Heart left ventricle (tissue), 16 donors: ENCODE measurements around the gene ATG9B. TPM values are rescaled to one million over a fixed set of nuclear protein-coding genes. Genes with fewer than 3 reads are reported as not detected.

ENCODE experiments used
- ATAC-seq, 4 donors: fragments of 200-7000 bp; cut with Tn5 transposase; one replicate each; pipeline ENCODE4 v1.9.1; 2020 to 2022; ENCODE audit warnings: moderate library complexity in 4 of 4, mild to moderate bottlenecking in 3 of 4, moderate number of reproducible peaks in 1 of 4
- DNase-seq, 5 donors: peaks; one replicate each; pipeline ENCODE4 v3.0.0-alpha.2; 2020
- H3K27ac ChIP-seq, 12 donors: fragments of 200-600 bp; sonication (generic) in 4 of 12; one replicate each; pipeline versions ENCODE4 v1.5.0 to v1.8.0; 2016 to 2022; ENCODE audit warnings: mild to moderate bottlenecking in 2 of 12
- H3K27me3 ChIP-seq, 9 donors: fragments of 200-600 bp; sonication (generic) in 2 of 9; one replicate each; pipeline versions ENCODE4 v1.5.1 to v1.8.0; 2016 to 2022; ENCODE audit warnings: mild to moderate bottlenecking in 3 of 9
- H3K36me3 ChIP-seq, 9 donors: fragments of 200-600 bp; sonication (generic) in 2 of 9; one replicate each; pipeline versions ENCODE4 v1.5.0 to v1.8.0; 2018 to 2022; ENCODE audit warnings: mild to moderate bottlenecking in 2 of 9
- H3K4me1 ChIP-seq, 12 donors: fragments of 200-600 bp; sonication (generic) in 4 of 12; one replicate each; pipeline versions ENCODE4 v1.5.0 to v1.8.0; 2016 to 2022; ENCODE audit warnings: mild to moderate bottlenecking in 3 of 12
- H3K4me3 ChIP-seq, 12 donors: fragments of 200-600 bp; sonication (generic) in 4 of 12; one replicate each; pipeline versions ENCODE4 v1.5.0 to v1.8.0; 2017 to 2022; ENCODE audit warnings: mild to moderate bottlenecking in 9 of 12, moderate library complexity in 4 of 12
- H3K9me3 ChIP-seq, 12 donors: fragments of 200-600 bp; sonication (generic) in 4 of 12; one replicate each; pipeline versions ENCODE4 v1.5.0 to v1.8.0; 2016 to 2022; ENCODE audit warnings: mild to moderate bottlenecking in 1 of 12
- POLR2A ChIP-seq, 2 donors: fragments of 450-650 bp; IDR thresholded peaks; one replicate each; pipeline ENCODE4 v1.6.1; 2017; ENCODE audit warnings: antibody characterized with exemption in 2 of 2, mild to moderate bottlenecking in 2 of 2, moderate library complexity in 2 of 2
- WGBS, 4 donors: extraction: QIAGEN DNeasy Blood & Tissue Kit in 2 of 4; methylation state at CpG; one replicate each; pipeline versions ENCODE4 v1.1.5 to v1.1.7; 2013 to 2018; 5-methylcytosine and 5-hydroxymethylcytosine counted together
- intact Hi-C, 10 donors: fragments of 100-400 bp; cut with DNase I; formaldehyde crosslinking; loops; one replicate each; pipeline versions ENCODE4 v1.11.1 to v1.14.2; 2022
- polyA plus RNA-seq, 2 donors: library from polyadenylated mRNA; stranded (reverse); fragments of 200-250 nt; gene quantifications; one replicate each; pipeline ENCODE4 v1.2.3, GENCODE V29; 2013
- total RNA-seq, 9 donors: library from RNA; depleted of rRNA in 2 of 9; stranded (reverse); fragments of >200 nt in 2 of 9; fragmentation: NEBNext Ultra II Directional in 3 of 9; extraction: Animal tissue kit (Norgen Biotek cat#: 25700) in 3 of 9; gene quantifications; one replicate each; pipeline versions ENCODE4 v1.1.0 to v1.2.4, GENCODE V29; 2016 to 2023
- TF ChIP-seq, protein P1 (sequence below), 12 donors: fragments of 200-600 bp; sonication (generic) in 4 of 12; IDR thresholded peaks; one replicate each; pipeline versions ENCODE4 v1.5.0 to v1.8.0; 2018 to 2022; ENCODE audit warnings: antibody characterized with exemption in 12 of 12, mild to moderate bottlenecking in 5 of 12
- donor health status: ischemic (EF 13 %, LVEDD 7.1; RV severe dilation, severe dysfunction).
- donor health status: healthy with polysubstance abuse.
- donor health status: DM: no; HTN: yes; CAD: no.
- donor health status: DM: no; HTN: no; CAD: no.
- donor health status: ischemic (EF 25% LVEDD 6.9; RV normal size, moderate dysfunction).
- donor health status: ischemic (EF 25% LVEDD 5.7; RV mildly dilated, moderate dysfunction).
- donor health status: healthy.
- donor health status: DM: yes; HTN: yes; CAD: no.
- donor health status: ischemic (EF 35%, LVEDD 5.7; RV mildly dilated, moderate dysfunction).
- donor health status: nonischemic (EF 11% LVEDD 7.7; RV severe dilation, severe dysfunction).
- donor health status: DM: yes; HTN: yes; CAD: no.
- donor health status: PGD.
- donor health status: ischemic (EF 29% LVEDD 5.4; RV normal size, mild dysfunction).
- donor health status: nonischemic (EF 23%, LVEDD 6.1; RV moderate dilation, normal function).

ATG9B gene
- total and polyA plus RNA-seq, 11 donors, result 0.07 to 1.0 (median 0.32) TPM; not detected in 7

DNA sequence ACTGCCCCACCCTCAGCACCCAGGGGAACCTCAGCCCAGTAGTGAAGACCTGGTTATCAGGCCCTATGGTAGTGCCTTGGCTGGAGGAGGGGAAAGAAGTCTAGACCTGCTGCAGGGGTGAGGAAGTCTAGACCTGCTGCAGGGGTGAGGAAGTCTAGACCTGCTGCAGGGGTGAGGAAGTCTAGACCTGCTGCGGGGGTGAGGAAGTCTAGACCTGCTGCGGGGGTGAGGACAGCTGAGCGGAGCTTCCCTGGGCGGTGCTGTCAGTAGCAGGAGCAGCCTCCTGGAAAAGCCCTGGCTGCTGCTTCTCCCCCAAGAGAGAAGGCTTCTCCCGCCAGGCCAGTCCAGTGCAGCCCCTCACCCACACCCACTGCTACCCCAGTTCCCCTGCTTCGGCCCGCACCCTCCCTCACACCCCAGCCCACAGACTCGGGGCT is 27.2 kb downstream of the ATG9B start:
- intact Hi-C loops, result no loop called here
- ATAC-seq (no peak), DNase-seq (peak in 1 of 5 donors; percentile 61)
- no peak for TF ChIP-seq POLR2A (IDR thresholded peaks at IDR 0.05)
- TF ChIP-seq, protein P1, sequence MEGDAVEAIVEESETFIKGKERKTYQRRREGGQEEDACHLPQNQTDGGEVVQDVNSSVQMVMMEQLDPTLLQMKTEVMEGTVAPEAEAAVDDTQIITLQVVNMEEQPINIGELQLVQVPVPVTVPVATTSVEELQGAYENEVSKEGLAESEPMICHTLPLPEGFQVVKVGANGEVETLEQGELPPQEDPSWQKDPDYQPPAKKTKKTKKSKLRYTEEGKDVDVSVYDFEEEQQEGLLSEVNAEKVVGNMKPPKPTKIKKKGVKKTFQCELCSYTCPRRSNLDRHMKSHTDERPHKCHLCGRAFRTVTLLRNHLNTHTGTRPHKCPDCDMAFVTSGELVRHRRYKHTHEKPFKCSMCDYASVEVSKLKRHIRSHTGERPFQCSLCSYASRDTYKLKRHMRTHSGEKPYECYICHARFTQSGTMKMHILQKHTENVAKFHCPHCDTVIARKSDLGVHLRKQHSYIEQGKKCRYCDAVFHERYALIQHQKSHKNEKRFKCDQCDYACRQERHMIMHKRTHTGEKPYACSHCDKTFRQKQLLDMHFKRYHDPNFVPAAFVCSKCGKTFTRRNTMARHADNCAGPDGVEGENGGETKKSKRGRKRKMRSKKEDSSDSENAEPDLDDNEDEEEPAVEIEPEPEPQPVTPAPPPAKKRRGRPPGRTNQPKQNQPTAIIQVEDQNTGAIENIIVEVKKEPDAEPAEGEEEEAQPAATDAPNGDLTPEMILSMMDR (IDR thresholded peaks at IDR 0.05), result no peak
- Histone ChIP-seq H3K4me3 (peak overlapping the region in 2 of 12 donors; percentile 14 to 18), H3K27ac (peak overlapping the region in 1 of 12 donors; percentile 49), H3K9me3 (no peaks in the 10 kb centered on the region), H3K36me3 (peaks cover 0 to 26% (median 13%) of the 10 kb centered on the region in 9 donors), H3K4me1 (peaks cover 0 to 43% (median 13%) of the 10 kb centered on the region in 12 donors), H3K27me3 (no peaks in the 10 kb centered on the region)
- WGBS, 4 donors, result 72 to 88% (median 78%) methylated on average over 8 of the region's 8 CpGs

DNA sequence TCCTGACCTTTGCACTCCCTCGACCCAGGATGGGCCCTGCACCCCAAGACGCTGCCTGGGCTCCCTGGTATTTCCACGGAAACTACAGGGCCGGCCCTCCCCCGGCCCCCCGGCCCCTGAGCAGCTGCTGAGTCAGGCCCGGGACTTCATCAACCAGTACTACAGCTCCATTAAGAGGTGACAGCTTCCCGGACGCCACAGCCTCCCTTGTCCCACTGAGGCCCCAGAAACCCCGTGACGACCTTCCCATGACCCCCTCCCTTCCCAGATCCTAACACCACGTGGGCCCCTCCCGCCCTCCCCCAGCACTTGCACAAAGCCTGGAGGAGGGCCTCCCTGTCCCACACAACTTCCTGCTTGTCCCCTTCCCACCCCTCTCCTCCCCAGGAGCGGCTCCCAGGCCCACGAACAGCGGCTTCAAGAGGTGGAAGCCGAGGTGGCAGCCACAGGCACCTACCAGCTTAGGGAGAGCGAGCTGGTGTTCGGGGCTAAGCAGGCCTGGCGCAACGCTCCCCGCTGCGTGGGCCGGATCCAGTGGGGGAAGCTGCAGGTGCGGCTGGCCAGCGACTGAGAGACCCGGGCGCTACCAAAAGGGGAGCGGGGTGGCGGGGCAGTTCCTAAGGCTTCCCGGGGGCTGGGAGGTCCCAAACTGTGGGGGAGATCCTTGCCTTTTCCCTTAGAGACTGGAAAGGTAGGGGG is 27.8 kb downstream of the ATG9B start:
- Histone ChIP-seq H3K27me3 (no peaks in the 10 kb centered on the region), H3K27ac (peak overlapping the region in 1 of 12 donors; percentile 49), H3K36me3 (peaks cover 0 to 22% (median 8%) of the 10 kb centered on the region in 9 donors), H3K9me3 (no peaks in the 10 kb centered on the region), H3K4me3 (peak overlapping the region in 4 of 12 donors; percentile 9 to 18 (median 12)), H3K4me1 (peaks cover 0 to 48% (median 13%) of the 10 kb centered on the region in 12 donors)
- WGBS, 4 donors, result 44 to 60% (median 49%) methylated on average over 21 to 31 of the region's 31 CpGs
- ATAC-seq (no peak), DNase-seq (peak in 3 of 5 donors; percentile 23 to 60 (median 33))
- intact Hi-C loops, result no loop called here
- TF ChIP-seq, protein P1 (IDR thresholded peaks at IDR 0.05), result no peak
- no peak for TF ChIP-seq POLR2A (IDR thresholded peaks at IDR 0.05)

DNA sequence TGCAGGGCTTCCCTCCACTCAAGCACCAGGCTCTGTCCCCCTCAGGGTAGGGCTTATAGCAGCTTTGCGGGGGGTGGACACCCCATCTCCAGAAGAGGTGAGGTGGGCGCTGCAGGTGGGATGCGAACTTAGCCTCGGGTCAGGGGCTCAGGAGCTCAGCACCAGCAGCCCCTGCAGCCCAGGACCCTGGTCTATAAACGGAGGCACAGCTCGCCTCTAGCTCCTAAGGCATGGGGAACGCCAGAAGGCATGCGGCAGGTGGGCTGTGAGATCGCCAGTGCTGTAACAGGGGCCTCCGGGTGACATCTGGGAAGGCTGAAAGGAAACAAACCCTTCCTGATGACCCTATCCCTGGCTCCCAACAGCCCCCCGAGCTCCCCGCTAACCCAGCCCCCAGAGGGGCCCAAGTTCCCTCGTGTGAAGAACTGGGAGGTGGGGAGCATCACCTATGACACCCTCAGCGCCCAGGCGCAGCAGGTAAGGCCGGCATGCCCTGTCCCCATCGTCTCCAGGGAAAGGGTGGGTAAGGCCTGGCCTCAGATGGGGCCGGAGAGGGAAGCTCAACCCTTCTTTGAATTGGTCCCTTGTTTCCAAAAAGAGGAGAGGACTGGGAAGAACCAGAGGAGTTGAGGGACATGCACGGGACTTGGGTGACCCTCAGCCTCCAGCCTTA is 29.3 kb downstream of the ATG9B start:
- H3K4me1 ChIP-seq, result peaks cover 0 to 51% (median 17%) of the 10 kb centered on the region in 12 donors
- no peak for TF ChIP-seq POLR2A (IDR thresholded peaks at IDR 0.05)
- TF ChIP-seq, protein P1 (IDR thresholded peaks at IDR 0.05), result no peak
- intact Hi-C loops, result loop anchor here in 1 of 10 donors (5.0 kb wide), 1 partner anchor 208 kb away; no protein-coding TSS in a partner anchor
- peak overlapping the region; percentile 14 to 65 (median 58) for H3K4me3 ChIP-seq
- H3K9me3 ChIP-seq, result peaks cover 0 to 5% (median 0%) of the 10 kb centered on the region in 12 donors
- ATAC-seq (no peak), DNase-seq (peak in 1 of 5 donors; percentile 52)
- 19 to 26% (median 24%) methylated on average over 6 to 19 of the region's 19 CpGs for WGBS, 4 donors
- H3K36me3 ChIP-seq, result peaks cover 0 to 17% (median 5%) of the 10 kb centered on the region in 9 donors
- H3K27ac ChIP-seq, result peak overlapping the region in 10 of 12 donors; percentile 66 to 93 (median 84)
- no peaks in the 10 kb centered on the region for H3K27me3 ChIP-seq
